Ascending aorta (tissue), 2 donors: Measurements from ENCODE around the gene TOLLIP. TPM values are rescaled to one million over a fixed set of nuclear protein-coding genes. Genes with fewer than 3 reads are reported as not detected.
"Not testable (repeated sequence)": the region's sequence is repeated elsewhere in the genome, so short reads cannot be mapped to it uniquely, and the experiment has no call there.

Source experiments
- DNase-seq, 2 donors: peaks; one replicate each; pipeline ENCODE4 v3.0.0-alpha.2; 2019; ENCODE audit warnings: low spot score in 2 of 2
- H3K27ac ChIP-seq, 2 donors: fragments of 200-600 bp; sonication (generic); one replicate each; pipeline ENCODE4 v1.5.1; 2016 to 2017; ENCODE audit warnings: mild to moderate bottlenecking in 1 of 2
- H3K27me3 ChIP-seq: fragments of 200-600 bp; sonication (generic); one replicate; pipeline ENCODE4 v1.5.1; 2017
- H3K36me3 ChIP-seq, 2 donors: fragments of 200-600 bp; sonication (generic); one replicate each; pipeline ENCODE4 v1.5.1; 2016
- H3K4me1 ChIP-seq, 2 donors: fragments of 200-600 bp; sonication (generic); one replicate each; pipeline ENCODE4 v1.5.1; 2016 to 2017; ENCODE audit warnings: mild to moderate bottlenecking in 1 of 2
- H3K4me3 ChIP-seq, 2 donors: fragments of 200-600 bp; sonication (generic); one replicate each; pipeline ENCODE4 v1.5.1; 2016 to 2017; ENCODE audit warnings: mild to moderate bottlenecking in 1 of 2
- H3K9me3 ChIP-seq, 2 donors: fragments of 200-600 bp; sonication (generic); one replicate each; pipeline ENCODE4 v1.5.1; 2016
- intact Hi-C: fragments of 100-400 bp; cut with DNase I; formaldehyde crosslinking; loops from one replicate; pipeline ENCODE4 v1.15.1; 2023
- total RNA-seq: library from RNA; depleted of rRNA; stranded (reverse); fragments of >200 nt; gene quantifications from one replicate; pipeline ENCODE4 v1.1.0, GENCODE V29; 2016
- TF ChIP-seq, protein P1 (sequence below), 3 experiments: fragments of 200-600 bp in 2 of 3; fragments of 450-650 bp in 1 of 3; sonication (generic) in 2 of 3; IDR thresholded peaks; one replicate each; pipeline ENCODE4 v1.5.1; 2016 to 2019; ENCODE audit warnings: antibody characterized with exemption in 3 of 3, mild to moderate bottlenecking in 1 of 3, moderate library complexity in 1 of 3

TOLLIP gene
- total RNA-seq, 1 donor from 2014 or later, result 63.0 TPM

DNA sequence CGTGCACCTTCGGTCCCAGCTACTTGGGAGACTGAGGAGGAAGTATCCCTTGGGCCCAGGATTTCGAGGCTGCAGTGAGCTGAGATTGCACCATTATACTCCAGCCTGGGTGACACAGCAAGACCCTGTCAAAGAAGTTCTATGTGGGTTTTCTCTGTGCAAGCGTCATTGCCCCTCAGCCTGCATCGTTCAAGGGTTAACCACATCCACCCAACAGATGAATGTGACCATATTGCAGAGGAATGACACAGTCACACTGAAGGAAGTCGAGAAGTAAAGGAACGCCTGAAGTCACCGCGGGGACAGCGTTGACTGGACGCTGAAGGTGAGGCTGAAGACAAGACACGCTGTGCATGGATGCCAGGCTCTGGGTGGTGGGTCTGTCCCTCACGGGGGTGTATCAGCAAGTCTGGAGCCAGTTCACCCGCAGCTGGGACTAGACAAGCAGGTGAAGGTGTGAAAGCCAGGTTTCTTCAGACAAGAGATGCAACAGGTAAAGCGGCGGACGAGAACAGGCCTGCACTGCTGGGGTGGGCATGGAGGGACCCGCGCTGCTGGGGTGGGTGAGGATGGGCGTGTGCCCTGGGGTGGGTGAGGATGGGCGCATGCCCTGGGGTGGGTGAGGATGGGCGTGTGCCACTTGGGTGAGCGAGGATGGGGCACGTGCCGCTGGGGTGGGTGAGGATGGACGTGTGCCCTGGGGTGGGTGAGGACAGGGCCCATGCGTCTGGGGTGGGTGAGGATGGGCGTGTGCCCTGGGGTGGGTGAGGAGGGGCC lies 36.5 kb upstream of the TOLLIP start:
- no peak overlapping the region for H3K4me3 ChIP-seq
- TF ChIP-seq, protein P1, sequence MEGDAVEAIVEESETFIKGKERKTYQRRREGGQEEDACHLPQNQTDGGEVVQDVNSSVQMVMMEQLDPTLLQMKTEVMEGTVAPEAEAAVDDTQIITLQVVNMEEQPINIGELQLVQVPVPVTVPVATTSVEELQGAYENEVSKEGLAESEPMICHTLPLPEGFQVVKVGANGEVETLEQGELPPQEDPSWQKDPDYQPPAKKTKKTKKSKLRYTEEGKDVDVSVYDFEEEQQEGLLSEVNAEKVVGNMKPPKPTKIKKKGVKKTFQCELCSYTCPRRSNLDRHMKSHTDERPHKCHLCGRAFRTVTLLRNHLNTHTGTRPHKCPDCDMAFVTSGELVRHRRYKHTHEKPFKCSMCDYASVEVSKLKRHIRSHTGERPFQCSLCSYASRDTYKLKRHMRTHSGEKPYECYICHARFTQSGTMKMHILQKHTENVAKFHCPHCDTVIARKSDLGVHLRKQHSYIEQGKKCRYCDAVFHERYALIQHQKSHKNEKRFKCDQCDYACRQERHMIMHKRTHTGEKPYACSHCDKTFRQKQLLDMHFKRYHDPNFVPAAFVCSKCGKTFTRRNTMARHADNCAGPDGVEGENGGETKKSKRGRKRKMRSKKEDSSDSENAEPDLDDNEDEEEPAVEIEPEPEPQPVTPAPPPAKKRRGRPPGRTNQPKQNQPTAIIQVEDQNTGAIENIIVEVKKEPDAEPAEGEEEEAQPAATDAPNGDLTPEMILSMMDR (IDR thresholded peaks at IDR 0.05), result no peak
- H3K27ac ChIP-seq, result no peak overlapping the region
- no peaks in the 10 kb centered on the region for H3K4me1 ChIP-seq
- no peaks in the 10 kb centered on the region for H3K27me3 ChIP-seq
- H3K9me3 ChIP-seq, result no peaks in the 10 kb centered on the region
- H3K36me3 ChIP-seq, result no peaks in the 10 kb centered on the region
- intact Hi-C loops, result no loop called here
- peak in 1 of 2 donors; percentile 55 for DNase-seq

DNA sequence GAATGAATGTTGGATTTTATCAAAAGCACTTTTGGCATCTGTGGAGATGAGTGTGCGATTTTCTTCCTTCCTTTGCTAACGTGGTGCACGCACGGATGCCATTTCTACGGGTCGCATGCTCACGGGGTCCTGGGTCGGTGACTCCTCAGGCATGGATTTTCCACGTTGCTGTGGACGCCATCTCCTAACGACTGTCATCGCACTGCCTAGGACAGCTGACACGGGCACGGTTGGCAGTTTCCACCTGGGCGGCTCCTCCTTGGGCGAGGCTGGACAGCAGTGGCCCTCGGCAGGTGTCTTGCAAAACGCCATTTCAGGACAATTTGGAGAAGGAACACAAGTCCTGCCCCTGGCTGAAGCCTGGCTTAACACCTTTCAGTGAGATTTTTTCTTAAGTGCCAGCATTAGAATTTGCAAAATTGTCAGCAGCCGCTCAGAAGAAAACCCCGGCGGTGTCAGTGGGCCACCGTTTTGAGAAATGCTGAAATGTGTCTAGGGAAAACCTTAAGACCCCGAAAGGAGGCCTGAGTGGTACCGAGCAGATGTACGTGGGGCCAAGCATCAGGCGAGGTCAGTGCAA lies 34.7 kb upstream of the TOLLIP start:
- peak in 1 of 2 donors; percentile 51 for DNase-seq
- TF ChIP-seq, protein P1 (IDR thresholded peaks at IDR 0.05), result no peak
- Histone ChIP-seq H3K4me1 (no peaks in the 10 kb centered on the region), H3K9me3 (no peaks in the 10 kb centered on the region), H3K27me3 (no peaks in the 10 kb centered on the region), H3K27ac (no peak overlapping the region), H3K4me3 (no peak overlapping the region), H3K36me3 (no peaks in the 10 kb centered on the region)
- intact Hi-C loops, result no loop called here

DNA sequence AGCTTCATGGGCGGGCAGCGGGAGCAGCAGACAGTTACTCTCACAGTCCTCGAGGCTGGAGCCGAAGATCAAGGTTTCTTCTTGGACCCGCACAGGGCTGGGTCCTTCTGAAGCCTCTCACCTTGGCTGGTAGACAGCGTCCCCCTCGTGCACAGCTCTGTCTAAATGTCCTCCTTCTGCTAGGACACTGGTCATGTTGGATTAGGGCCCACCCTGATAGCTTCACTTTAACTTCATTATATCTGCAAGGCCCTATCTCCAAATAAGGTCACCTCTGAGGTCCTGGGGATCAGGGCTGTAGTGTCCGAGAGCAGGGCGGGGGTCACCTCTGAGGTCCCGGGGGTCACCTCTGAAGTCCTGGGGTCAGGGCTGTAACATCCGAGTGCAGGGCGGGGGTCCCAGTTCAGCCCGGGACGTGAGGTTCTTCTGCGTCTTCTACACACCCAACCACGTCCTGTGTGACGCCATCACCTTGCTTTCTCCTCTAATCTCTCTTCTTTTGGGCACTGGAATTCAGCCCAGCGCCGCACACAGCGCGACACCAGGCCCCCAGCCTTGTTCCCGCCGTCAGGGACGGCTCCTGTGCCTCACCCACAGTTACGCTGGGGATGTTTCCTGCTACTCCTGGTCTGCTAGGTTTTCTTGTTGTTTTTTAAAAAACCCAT lies 34.1 kb upstream of the TOLLIP start:
- Histone ChIP-seq H3K27me3 (no peaks in the 10 kb centered on the region), H3K9me3 (no peaks in the 10 kb centered on the region), H3K4me3 (no peak overlapping the region), H3K27ac (no peak overlapping the region), H3K4me1 (no peaks in the 10 kb centered on the region), H3K36me3 (no peaks in the 10 kb centered on the region)
- TF ChIP-seq, protein P1 (IDR thresholded peaks at IDR 0.05), result no peak
- intact Hi-C loops, result no loop called here
- DNase-seq, result peak in 1 of 2 donors; percentile 53

DNA sequence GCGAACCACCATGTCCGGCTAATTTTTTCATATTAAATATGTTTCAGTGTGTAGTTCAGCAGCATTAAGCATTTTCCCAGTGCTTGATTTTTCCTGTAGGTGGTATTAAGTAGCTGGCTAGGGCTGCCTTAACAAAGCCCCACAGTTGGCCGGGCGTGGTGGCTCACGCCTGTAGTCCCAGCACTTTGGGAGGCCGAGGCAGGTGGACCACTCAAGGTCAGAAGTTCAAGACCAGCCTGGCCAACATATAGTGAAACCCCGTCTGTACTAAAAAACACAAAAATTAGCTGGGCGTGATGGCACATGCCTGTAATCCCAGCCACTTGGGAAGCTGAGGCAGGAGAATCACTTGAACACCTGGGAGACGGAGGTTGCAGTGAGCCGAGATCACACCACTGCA lies 33.5 kb upstream of the TOLLIP start:
- Histone ChIP-seq H3K4me1 (no peaks in the 10 kb centered on the region), H3K9me3 (no peaks in the 10 kb centered on the region), H3K27ac (no peak overlapping the region), H3K27me3 (no peaks in the 10 kb centered on the region), H3K4me3 (no peak overlapping the region), H3K36me3 (no peaks in the 10 kb centered on the region)
- intact Hi-C loops, result no loop called here
- TF ChIP-seq, protein P1 (IDR thresholded peaks at IDR 0.05), result no peak
- DNase-seq, result no peak

DNA sequence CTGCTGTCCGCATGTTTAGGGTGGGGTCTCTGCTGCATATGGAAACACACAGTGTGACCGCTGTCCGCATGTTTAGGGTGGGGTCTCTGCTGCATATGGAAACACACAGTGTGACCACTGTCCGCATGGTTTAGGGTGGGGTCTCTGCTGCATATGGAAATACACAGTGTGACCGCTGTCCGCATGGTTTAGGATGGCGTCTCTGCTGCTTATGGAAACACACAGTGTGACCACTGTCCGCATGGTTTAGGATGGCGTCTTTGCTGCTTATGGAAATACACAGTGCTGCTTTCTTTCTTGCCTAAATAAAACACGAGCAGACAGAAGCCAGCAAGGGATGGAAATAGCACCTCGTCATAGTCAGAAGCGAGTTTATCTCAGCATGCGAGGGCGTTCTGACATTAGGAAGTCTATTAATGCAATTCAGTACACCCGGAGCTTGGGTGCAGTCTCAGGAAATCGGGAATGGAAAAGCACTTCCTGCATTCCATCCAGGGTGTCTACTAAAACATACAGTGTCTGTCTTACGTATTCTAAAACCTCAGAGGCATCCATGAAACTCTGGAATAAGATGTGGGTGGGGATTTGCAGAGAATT lies 32.6 kb upstream of the TOLLIP start:
- H3K36me3 ChIP-seq, result no peaks in the 10 kb centered on the region
- DNase-seq, result peak in 1 of 2 donors; percentile 64
- H3K27ac ChIP-seq, result peak overlapping the region in 1 of 2 donors; percentile 13
- no peaks in the 10 kb centered on the region for H3K4me1 ChIP-seq
- H3K9me3 ChIP-seq, result no peaks in the 10 kb centered on the region
- TF ChIP-seq, protein P1 (IDR thresholded peaks at IDR 0.05), result no peak
- intact Hi-C loops, result no loop called here
- no peaks in the 10 kb centered on the region for H3K27me3 ChIP-seq
- no peak overlapping the region for H3K4me3 ChIP-seq

DNA sequence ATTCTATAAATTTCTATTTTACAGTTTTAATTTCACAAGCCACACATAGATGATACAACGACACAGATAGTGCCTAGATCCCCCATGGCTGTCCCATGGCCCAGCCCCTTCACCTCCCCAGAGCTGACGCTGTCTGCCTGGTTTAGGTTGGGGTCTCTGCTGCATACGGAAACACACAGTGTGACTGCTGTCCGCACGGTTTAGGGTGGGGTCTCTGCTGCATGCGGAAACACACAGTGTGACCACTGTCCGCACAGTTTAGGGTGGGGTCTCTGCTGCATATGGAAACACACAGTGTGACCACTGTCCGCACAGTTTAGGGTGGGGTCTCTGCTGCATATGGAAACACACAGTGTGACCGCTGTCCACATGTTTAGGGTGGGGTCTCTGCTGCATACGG lies 31.8 kb upstream of the TOLLIP start:
- H3K9me3 ChIP-seq, H3K4me1 ChIP-seq, H3K27me3 ChIP-seq, H3K36me3 ChIP-seq, H3K27ac ChIP-seq, intact Hi-C loops, H3K4me3 ChIP-seq: not testable (repeated sequence)
- DNase-seq, result peak in 1 of 2 donors; percentile 37
